GM12878 (cell line): ENCODE data around the gene SNX17.

Experiments
- BCL11A ChIP-seq: IDR thresholded peaks from 2 replicates; pipeline ENCODE4 v1.6.1; 2011; ENCODE audit warnings: low read depth, low read length
- EZH2 ChIP-seq: IDR thresholded peaks from 2 replicates; pipeline ENCODE4 v1.6.1; 2012; ENCODE audit warnings: low read depth, mild to moderate bottlenecking, control low read depth, inconsistent platforms, low read length, borderline replicate concordance; ENCODE audit not compliant: control insufficient read depth
- HDAC6 ChIP-seq: fragments of 200-600 bp; sonication (generic); IDR thresholded peaks from one replicate; pipeline ENCODE4 v1.8.0; 2017; ENCODE audit warnings: antibody characterized with exemption; ENCODE audit not compliant: unreplicated experiment
- TAF1 ChIP-seq: IDR thresholded peaks from 2 replicates; pipeline ENCODE4 v1.6.1; 2011; ENCODE audit warnings: mild to moderate bottlenecking, low read depth, low read length, borderline replicate concordance
- ZBTB11 ChIP-seq: fragments of 450-650 bp; formaldehyde crosslinking; IDR thresholded peaks from 2 replicates; pipeline ENCODE4 v1.5.0; 2022; ENCODE audit warnings: mild to moderate bottlenecking, missing genetic modification characterization

DNA sequence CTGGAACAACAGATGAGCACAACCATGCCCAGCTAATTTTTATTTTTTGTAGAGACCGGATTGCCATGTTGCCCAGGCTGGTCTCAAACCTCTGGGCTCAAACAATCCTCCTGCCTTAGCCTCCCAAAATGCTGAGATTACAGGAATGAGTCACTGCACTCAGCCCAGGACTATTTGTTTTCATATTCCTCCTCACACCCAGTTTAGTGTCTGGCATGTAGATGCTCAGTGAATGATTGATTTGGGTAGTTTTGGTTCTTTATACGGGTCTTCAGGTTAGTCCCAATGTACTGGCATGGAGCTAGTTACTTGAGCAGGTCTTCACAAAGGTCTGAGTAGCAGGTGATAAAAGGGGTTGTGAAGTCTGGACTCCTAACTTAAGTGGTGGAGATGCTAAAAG is 6.5 kb upstream of the SNX17 start:
- no peak for TF ChIP-seq HDAC6
- TF ChIP-seq EZH2: no peak
- no peak for TF ChIP-seq ZBTB11 (CRISPR knock-in tag)
- no peak for TF ChIP-seq TAF1
- no peak for TF ChIP-seq BCL11A
